OCI-LY7 (cell line): ENCODE data around the gene KCNRG.

Experiments used
- EZH2phosphoT487 ChIP-seq: fragments of 200-600 bp; sonication (generic); IDR thresholded peaks from 2 replicates; pipeline ENCODE4 v1.6.1; 2018; ENCODE audit warnings: low read depth, borderline replicate concordance, mild to moderate bottlenecking, mixed run types, antibody characterized with exemption, low read length, moderate library complexity, mixed read lengths
- TF ChIP-seq, protein P1 (sequence below): fragments of 200-600 bp; sonication (generic); conservative IDR thresholded peaks from 2 replicates; pipeline ENCODE4 v1.5.1; 2014; ENCODE audit warnings: mild to moderate bottlenecking, antibody characterized with exemption, low read length, moderate library complexity, mixed read lengths

DNA sequence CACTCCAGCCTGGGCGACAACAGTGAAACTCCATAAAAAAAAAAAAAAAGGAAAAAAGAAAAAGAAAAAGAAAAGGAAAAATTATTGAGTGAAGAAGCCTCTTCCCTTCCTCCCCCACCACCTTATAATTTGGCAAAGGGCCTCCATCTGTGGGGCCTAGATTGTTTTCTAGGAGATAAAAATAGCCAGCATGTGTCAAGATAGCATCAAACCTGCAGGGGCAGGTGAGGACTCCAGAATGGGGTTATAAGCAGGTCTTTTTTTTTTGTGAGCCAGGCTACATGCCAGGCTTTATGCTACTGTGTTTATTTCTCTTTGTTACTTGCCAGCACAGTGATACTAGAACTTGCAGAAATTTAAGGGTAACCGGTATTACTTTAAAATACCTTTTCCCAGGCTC is 30.1 kb upstream of the KCNRG start:
- TF ChIP-seq, protein P1, sequence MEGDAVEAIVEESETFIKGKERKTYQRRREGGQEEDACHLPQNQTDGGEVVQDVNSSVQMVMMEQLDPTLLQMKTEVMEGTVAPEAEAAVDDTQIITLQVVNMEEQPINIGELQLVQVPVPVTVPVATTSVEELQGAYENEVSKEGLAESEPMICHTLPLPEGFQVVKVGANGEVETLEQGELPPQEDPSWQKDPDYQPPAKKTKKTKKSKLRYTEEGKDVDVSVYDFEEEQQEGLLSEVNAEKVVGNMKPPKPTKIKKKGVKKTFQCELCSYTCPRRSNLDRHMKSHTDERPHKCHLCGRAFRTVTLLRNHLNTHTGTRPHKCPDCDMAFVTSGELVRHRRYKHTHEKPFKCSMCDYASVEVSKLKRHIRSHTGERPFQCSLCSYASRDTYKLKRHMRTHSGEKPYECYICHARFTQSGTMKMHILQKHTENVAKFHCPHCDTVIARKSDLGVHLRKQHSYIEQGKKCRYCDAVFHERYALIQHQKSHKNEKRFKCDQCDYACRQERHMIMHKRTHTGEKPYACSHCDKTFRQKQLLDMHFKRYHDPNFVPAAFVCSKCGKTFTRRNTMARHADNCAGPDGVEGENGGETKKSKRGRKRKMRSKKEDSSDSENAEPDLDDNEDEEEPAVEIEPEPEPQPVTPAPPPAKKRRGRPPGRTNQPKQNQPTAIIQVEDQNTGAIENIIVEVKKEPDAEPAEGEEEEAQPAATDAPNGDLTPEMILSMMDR, result no peak
- TF ChIP-seq EZH2phosphoT487, result no peak
